SJCRH30 (cell line): Measurements from ENCODE around the gene NEUROG2. TPM values are rescaled to one million over a fixed set of nuclear protein-coding genes. Genes with fewer than 3 reads are reported as not detected.
"Not testable (repeated sequence)": the region's sequence is repeated elsewhere in the genome, so short reads cannot be mapped to it uniquely, and the experiment has no call there.

Source experiments
- DNase-seq, 2 experiments: peaks; one replicate each; pipeline ENCODE4 v3.0.0-alpha.2; 2015 to 2020
- H3K27ac ChIP-seq: fragments of 250-450 bp; sonication (Bioruptor Pico); 2 replicates; pipeline ENCODE4 v1.5.1; 2020; ENCODE audit warnings: mild to moderate bottlenecking, moderate library complexity
- H3K27me3 ChIP-seq: fragments of 250-450 bp; sonication (Bioruptor Pico); 2 replicates; pipeline ENCODE4 v1.5.1; 2020; ENCODE audit warnings: mild to moderate bottlenecking, moderate library complexity
- H3K36me3 ChIP-seq: fragments of 250-450 bp; sonication (Bioruptor Pico); 2 replicates; pipeline ENCODE4 v1.5.1; 2020; ENCODE audit warnings: mild to moderate bottlenecking, moderate library complexity
- H3K4me1 ChIP-seq: fragments of 250-450 bp; sonication (Bioruptor Pico); 2 replicates; pipeline ENCODE4 v1.5.1; 2020; ENCODE audit warnings: mild to moderate bottlenecking, moderate library complexity
- H3K4me3 ChIP-seq: fragments of 250-450 bp; sonication (Bioruptor Pico); 2 replicates; pipeline ENCODE4 v1.5.1; 2020; ENCODE audit warnings: mild to moderate bottlenecking, moderate library complexity
- H3K9me3 ChIP-seq: fragments of 250-450 bp; sonication (Bioruptor Pico); replicated peaks from 2 replicates; pipeline ENCODE4 v1.5.1; 2020; ENCODE audit warnings: mild to moderate bottlenecking, moderate library complexity
- total RNA-seq: library from RNA; depleted of rRNA; stranded (reverse); fragments of >200 nt; shearing (Covaris generic); gene quantifications from 2 replicates; pipeline ENCODE4 v1.2.3, GENCODE V29; 2014

NEUROG2 gene
- total RNA-seq, 1 experiment from 2014 or later, result 0.55 TPM

DNA sequence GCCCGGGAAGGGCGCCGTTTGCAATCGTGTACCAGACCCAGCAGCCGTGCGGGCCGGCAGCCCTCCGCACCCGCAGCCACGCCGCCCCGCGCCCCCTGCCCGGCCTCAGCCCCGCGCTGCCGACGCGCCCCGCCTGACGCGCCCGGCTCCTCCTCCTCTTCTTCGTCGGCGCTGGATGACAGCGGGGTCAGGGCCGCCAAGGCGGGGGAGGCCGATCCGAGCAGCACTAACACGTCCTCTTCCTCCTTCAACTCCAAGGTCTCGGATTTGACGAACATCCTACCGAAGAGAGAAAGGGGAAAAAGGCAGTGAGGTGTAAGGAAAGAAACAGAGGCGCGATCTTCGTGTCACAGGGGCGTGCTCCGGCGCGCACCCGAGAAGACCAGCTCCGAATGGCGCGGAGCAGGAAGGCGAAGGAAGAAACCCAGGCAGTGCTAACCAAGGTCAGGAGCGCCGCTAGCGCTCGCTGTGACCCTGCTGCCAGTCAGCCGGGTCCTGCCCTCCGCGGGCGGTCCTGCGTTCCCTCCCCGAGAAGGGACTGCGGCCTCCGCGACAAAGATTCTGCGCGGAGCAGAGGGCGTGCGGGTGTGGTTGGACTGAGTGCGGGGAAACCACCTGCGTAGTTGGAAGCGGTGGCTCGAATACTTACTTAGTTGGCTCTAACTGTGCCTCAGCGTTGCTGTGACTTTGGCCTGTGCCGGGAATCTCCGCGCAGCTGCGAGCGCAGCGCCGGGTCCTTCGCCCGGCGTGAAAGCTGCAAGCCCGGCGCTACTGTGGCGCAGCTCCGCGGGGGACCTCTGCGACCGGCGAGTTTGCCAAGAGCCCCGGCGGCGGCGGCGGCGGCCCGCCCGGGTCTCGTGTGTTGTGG is 548 bp downstream of the NEUROG2 start:
- H3K36me3 ChIP-seq, result no peaks in the 10 kb centered on the region
- H3K27ac ChIP-seq, result no peak overlapping the region
- peak; percentile 57 to 67 for DNase-seq

DNA sequence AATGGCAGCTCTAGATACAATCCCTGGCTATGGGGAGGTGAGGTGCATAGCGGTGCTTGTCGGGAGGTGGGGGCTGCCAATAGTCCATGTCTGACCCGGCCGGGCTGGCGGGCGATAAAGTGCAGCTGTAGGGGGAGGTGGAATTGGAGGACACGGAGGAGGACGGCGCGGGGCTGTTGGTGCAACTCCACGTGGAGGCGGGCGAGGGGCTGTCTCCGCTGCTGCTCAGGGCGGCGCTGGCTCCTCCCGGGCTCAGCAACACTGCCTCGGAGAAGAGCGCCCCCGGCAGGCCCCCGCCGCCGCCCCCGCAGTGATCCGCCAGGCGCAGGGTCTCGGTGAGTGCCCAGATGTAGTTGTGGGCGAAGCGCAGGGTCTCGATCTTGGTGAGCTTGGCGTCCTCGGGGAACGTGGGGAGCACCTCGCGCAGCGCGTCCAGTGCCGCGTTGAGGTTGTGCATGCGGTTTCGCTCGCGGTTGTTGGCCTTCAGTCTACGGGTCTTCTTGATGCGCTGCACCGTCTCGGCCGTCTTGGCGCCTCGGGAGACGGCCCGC is 1.3 kb downstream of the NEUROG2 start:
- Histone ChIP-seq H3K27ac (no peak overlapping the region), H3K4me1 (peaks cover 3% of the 10 kb centered on the region; the same call in 1 of the 2 replicates), H3K36me3 (no peaks in the 10 kb centered on the region), H3K27me3 (peaks cover 5% of the 10 kb centered on the region; the same call in 1 of the 2 replicates), H3K9me3 (no peaks in the 10 kb centered on the region), H3K4me3 (peak overlapping the region; percentile 66)
- DNase-seq, result peak; percentile 33 to 47

More for the DNA sequence above, 548 bp downstream of the NEUROG2 start:
- Histone ChIP-seq H3K9me3 (no peaks in the 10 kb centered on the region), H3K4me1 (peaks cover 3% of the 10 kb centered on the region; the same call in 1 of the 2 replicates), H3K4me3 (peak overlapping the region; percentile 66), H3K27me3 (peaks cover 5% of the 10 kb centered on the region; the same call in 1 of the 2 replicates)

DNA sequence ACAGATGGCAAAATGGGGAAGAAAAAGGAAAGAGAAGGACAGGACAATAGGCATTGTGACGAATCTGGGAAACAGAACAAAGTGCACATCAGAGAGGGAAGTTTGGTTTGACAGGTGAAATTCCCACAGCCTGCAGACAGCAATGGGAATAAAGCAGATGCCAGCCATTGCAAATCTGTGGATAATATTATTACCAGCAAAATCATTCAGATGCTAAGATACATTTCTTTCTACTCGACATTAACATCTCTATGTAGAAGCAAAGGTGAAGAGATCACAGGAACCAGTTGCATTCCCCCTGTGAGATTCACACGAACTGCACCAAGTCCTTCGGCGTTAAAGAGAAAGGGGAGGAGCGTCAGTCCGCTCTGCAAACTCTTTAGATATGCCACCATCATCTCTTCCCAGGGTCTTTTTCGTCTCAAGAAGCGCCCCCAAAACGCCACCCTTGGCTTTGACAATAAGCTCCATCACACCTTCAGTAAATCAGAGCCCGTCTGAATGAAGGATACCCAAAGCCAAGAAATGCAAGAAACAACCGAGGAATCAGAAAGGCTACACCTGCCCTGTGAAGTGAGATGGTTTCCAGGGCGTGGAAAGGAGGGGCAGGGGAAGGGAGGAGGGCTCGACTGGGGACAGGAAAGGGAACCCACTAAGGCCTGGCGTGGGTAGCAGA is 1.9 kb downstream of the NEUROG2 start:
- Histone ChIP-seq H3K4me3 (peak overlapping the region; percentile 66), H3K9me3 (no peaks in the 10 kb centered on the region), H3K4me1 (peaks cover 3% of the 10 kb centered on the region; the same call in 1 of the 2 replicates), H3K27ac (no peak overlapping the region), H3K27me3 (peaks cover 5% of the 10 kb centered on the region; the same call in 1 of the 2 replicates), H3K36me3 (no peaks in the 10 kb centered on the region)
- peak in 1 of 2 experiments; percentile 12 for DNase-seq

DNA sequence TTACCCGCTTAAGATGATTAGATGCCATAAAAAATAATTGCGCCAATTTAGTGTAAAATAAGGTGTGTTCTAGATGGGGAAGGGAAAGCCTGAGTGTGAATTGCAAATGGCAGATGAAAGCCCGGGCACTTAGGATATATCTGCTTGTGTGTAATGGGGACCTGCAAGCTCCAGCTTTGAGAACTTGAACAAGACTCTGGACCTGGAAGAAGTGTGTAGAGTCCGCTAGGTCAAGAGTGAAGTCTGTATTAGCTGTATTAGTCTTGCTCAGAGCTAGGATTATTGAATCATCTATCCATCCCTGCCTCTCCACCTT is 4.2 kb downstream of the NEUROG2 start:
- Histone ChIP-seq H3K9me3 (no peaks in the 10 kb centered on the region), H3K36me3 (no peaks in the 10 kb centered on the region), H3K27me3 (peaks cover 5% of the 10 kb centered on the region; the same call in 1 of the 2 replicates), H3K27ac (no peak overlapping the region), H3K4me1 (peaks cover 3% of the 10 kb centered on the region; the same call in 1 of the 2 replicates), H3K4me3 (no peak overlapping the region)
- no peak for DNase-seq

DNA sequence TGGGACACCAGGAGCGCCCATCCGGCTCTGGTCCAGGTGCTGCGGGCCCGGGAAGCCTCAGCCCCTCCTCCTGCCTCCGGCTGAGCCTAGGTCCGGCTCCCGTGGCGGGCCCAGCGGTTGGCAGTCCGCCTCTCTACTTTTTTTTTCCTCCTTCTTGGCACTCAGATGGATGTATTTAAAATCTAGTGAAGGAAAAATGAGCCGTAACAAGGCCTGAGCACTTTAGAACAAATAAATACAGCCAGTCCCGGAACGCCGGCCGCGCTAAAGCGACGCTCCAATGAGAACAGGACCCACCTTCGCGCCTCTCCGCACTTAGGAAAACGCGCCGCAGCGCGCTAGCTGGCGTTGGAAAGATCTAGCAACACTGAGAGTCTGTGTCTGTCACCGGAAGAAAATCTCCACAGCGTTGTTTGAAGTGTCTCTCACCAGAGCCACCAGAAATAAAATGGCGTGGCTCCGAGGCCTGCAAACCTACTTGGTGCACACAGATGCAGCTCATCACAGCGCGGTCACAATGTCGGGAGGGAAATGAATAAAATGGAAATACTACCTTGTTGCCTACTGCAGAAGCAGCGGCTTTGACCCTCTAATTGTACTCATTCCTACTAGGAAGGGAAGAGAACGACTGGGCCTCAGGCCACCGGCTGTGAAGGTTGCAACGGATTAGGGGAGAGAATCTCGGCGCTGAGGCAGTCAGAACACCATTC is 4.7 kb downstream of the NEUROG2 start:
- Histone ChIP-seq H3K27ac (no peak overlapping the region), H3K4me3 (no peak overlapping the region), H3K36me3 (no peaks in the 10 kb centered on the region), H3K9me3 (no peaks in the 10 kb centered on the region), H3K4me1 (peaks cover 3% of the 10 kb centered on the region; the same call in 1 of the 2 replicates), H3K27me3 (peaks cover 5% of the 10 kb centered on the region; the same call in 1 of the 2 replicates)
- no peak for DNase-seq

DNA sequence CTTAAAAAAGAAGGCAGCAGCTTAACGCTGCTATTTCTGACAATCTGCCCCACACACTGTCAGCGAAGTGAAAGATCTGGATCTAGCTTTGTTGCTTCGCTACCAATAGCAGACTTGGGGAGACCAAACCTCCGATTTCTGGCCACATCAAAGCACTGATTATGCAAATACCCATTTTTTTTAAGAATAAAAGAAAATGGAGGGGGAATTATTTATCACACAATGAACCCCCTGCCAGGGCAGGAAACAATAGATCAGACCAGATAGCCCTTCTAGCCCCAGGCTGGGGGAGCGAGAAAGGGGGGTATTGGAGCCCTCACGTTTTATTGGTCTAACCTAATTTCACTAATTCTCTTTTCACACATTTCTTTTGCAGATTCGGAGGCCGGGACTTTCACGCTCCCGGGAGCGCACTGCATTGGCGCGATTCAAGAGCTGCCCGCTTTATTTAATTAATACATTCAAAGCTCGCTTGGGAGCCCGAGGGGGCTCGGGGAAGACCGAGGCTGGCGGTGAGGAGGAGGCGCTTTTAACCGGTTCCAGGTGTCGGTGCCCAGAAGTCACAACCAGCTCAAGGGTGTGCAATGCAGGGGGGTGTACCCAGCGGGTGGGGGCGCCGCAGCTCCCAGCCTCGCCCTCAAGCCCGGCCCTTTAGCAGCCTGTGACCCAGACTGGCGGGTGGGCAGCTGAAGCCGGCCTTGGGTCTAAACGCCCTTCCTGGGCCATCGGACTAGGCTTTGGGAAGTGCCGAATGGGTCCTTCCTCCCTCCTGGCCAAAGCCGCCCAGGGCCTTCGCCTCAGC is 5.5 kb downstream of the NEUROG2 start:
- Histone ChIP-seq H3K36me3 (no peaks in the 10 kb centered on the region), H3K9me3 (no peaks in the 10 kb centered on the region), H3K27ac (no peak overlapping the region), H3K4me1 (peaks cover 3% of the 10 kb centered on the region; the same call in 1 of the 2 replicates), H3K27me3 (peaks cover 5% of the 10 kb centered on the region; the same call in 1 of the 2 replicates), H3K4me3 (no peak overlapping the region)
- DNase-seq, result no peak

DNA sequence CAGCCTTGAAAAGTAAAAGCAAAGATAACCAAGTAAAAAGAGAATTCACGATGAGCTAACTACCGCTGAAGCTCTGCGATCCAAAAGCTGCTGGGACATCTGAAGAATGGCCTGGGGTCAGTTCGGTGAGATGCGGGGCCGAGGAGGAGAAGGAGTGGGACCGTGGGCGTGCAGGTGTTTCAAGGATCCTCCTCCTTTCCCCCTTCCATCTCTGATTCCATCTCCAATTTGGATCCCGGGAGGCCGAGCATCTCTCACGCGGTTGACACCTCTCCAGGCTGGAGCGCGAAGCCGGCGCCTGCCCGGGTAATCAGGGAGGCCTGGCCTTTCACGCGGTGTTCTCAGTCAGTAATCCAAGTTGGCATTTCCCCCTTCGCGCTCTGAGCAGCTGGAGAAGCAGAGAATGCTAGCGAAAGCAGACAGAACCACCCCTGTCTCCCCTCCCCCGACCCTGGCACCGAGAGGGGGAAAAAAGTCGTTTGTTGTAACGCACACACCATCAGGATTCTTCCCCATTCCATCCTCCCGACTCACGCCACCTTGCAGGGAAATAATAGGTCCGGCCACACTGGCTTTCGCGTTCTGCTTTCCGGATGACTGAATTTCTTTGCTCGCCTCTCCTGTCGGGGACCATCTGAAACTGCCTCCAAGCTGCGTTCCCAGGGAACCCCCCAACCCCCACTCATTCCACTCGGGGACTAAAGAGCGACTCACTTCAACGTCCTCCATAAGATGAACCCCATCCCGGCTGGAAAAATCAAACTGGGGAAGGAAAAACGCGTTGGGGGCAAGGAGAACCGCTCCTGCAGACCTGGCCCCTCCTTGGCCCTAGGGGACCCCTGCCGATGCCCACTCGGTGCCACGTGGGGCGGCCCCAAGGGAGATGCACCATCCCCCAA is 6.5 kb downstream of the NEUROG2 start:
- H3K36me3 ChIP-seq, result no peaks in the 10 kb centered on the region
- no peaks in the 10 kb centered on the region for H3K9me3 ChIP-seq
- H3K4me1 ChIP-seq, result peaks cover 2% of the 10 kb centered on the region; the same call in 1 of the 2 replicates
- H3K27ac ChIP-seq, result no peak overlapping the region
- no peak for DNase-seq
- no peak overlapping the region for H3K4me3 ChIP-seq
- H3K27me3 ChIP-seq, result peaks cover 4% of the 10 kb centered on the region

DNA sequence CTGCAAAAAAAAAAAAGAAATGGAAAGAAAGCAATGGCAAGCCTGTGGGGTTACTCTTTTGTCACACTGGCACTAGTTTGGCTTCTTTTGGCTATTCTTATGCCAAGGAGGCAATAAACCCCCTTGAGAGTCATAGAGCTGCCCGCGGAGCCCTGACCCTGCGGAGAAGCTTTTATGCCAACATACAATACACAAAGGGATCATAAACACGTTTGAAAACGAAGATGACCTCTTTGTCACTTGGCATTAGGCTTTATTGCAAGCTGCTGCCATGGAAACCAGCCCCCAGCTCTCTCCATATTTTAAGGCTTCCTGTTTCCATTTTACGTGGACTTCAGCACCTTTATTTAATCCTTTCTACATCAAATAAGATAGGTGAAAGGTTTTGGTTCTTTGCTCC is 7.6 kb downstream of the NEUROG2 start:
- Histone ChIP-seq H3K4me3 (no peak overlapping the region), H3K36me3 (no peaks in the 10 kb centered on the region), H3K27ac (no peak overlapping the region), H3K27me3 (peaks cover 3% of the 10 kb centered on the region; the same call in 1 of the 2 replicates), H3K4me1 (no peaks in the 10 kb centered on the region; the same call in 1 of the 2 replicates), H3K9me3 (no peaks in the 10 kb centered on the region)
- no peak for DNase-seq

DNA sequence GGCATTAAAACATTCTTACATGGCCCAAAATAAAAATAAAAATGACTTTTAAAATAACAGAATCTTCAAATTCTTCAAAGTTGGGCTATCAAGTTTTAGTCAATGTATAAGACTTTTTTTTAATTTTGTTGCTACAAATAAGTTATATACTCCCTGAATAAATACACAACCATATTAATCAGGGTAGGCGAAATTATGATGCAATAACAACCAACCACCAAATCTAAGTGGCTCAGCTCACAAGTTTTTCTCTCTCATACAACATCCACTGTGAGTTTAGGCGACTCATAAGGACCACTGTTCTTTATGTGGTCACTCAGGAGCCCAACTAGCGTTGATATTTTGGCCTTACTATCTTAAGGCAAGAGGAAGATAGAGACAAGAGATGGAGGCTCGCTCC is 11.2 kb downstream of the NEUROG2 start:
- DNase-seq, result no peak
- Histone ChIP-seq H3K27ac (no peak overlapping the region), H3K27me3 (peaks cover 3% of the 10 kb centered on the region; the same call in 1 of the 2 replicates), H3K4me3 (no peak overlapping the region), H3K9me3 (no peaks in the 10 kb centered on the region; the same call in 1 of the 2 replicates), H3K36me3 (no peaks in the 10 kb centered on the region), H3K4me1 (no peaks in the 10 kb centered on the region; the same call in none of the 2 replicates)

DNA sequence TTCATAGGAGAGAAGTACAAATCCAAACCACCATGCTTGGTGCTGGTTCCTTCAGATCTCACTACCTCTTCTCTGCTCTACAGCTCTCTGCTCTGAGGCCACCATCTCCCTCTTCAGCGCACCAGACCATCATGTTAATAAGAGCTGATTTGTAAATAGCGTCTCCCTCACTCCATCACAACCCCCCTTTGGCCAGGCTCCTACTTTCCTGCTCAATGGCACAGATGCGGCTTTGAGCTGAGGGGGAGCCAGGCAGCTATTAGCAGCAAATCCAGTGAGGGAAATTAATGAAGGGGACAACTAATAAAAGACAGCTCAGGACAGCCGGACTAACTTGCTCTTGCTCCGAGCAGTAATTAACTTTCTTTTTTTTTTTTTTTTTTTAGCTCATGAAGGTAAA is 13.1 kb downstream of the NEUROG2 start:
- H3K27ac ChIP-seq, result no peak overlapping the region
- no peaks in the 10 kb centered on the region; the same call in 1 of the 2 replicates for H3K9me3 ChIP-seq
- DNase-seq, result no peak
- H3K4me3 ChIP-seq, result no peak overlapping the region
- H3K36me3 ChIP-seq, result no peaks in the 10 kb centered on the region
- H3K4me1 ChIP-seq, result peaks cover 1% of the 10 kb centered on the region
- H3K27me3 ChIP-seq, result peaks cover 3% of the 10 kb centered on the region; the same call in 1 of the 2 replicates

DNA sequence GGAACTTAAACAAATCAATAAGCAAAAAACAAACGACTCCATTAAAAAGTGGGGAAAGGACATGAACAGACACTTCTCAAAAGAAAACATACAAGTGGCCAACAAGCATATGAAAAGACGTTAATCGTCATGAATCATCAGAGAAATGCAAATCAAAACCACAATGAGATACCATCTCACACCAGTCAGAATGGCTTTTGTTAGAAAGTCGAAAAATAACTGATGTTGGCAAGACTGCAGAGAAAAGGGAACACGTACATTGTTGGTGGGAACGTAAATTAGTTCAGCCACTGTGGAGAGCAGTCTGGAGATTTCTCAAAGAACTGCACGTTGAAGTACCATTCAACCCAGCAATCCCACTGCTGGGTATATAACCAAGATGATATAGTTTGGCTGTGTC is 23.7 kb downstream of the NEUROG2 start:
- Histone ChIP-seq H3K27ac (no peak overlapping the region), H3K36me3 (no peaks in the 10 kb centered on the region), H3K4me3 (no peak overlapping the region), H3K4me1 (peaks cover 1% of the 10 kb centered on the region; the same call in 1 of the 2 replicates), H3K9me3 (peaks cover 4% of the 10 kb centered on the region; the same call in 1 of the 2 replicates), H3K27me3 (no peaks in the 10 kb centered on the region)
- DNase-seq, result no peak

DNA sequence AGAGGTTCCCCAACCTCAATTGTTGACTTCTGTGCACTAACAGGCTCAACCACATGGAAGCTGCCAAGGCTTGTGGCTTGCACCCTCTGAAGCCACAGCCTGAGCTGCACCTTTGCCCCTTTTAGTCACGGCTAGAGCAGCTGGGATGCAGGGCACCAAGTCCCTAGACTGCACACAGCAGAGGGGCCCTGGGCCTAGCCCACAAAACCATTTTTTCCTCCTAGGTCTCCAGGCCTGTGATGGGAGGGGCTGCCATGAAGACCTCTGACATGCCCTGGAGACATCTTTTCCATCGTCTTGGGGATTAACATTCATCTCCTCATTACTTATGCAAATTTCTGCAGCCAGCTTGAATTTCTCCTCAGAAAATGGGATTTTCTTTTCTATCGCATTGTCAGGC is 25.2 kb downstream of the NEUROG2 start:
- not testable (repeated sequence) for DNase-seq, H3K27me3 ChIP-seq, H3K9me3 ChIP-seq, H3K4me1 ChIP-seq, H3K4me3 ChIP-seq, H3K36me3 ChIP-seq, H3K27ac ChIP-seq

DNA sequence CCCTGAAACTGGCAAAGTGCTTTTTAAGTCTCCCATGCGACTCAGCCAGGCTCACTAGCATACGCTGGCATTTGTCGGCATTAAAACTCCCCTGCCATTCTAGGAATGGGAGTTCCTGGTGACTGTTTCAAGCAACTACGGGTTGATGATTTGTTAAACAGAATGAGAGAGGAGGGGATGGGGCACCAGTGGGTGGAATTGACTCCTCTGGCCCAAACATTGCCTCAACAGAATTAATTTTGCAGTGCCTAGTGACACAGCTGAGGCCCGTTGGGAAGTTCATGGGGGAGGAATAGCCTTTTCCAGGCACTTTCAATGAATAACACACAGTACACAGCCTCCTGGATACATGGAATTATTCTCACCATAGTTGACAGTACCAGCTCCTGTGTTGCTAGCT is 30.1 kb downstream of the NEUROG2 start:
- Histone ChIP-seq H3K27me3 (no peaks in the 10 kb centered on the region), H3K9me3 (peaks cover 9% of the 10 kb centered on the region; the same call in 1 of the 2 replicates), H3K36me3 (no peaks in the 10 kb centered on the region; the same call in 1 of the 2 replicates), H3K4me3 (no peak overlapping the region), H3K27ac (no peak overlapping the region), H3K4me1 (no peaks in the 10 kb centered on the region)
- no peak for DNase-seq
